Measurements from ENCODE around the gene ASXL1. TPM values are rescaled to one million over a fixed set of nuclear protein-coding genes. Genes with fewer than 3 reads are reported as not detected.

Gene ASXL1
- total and polyA plus RNA-seq, 9 of the 15 experiments (the other 6 are each of a cell fraction or from before 2014, with no cell fraction given) = 6.5 to 65.3 (median 32.3) TPM

DNA sequence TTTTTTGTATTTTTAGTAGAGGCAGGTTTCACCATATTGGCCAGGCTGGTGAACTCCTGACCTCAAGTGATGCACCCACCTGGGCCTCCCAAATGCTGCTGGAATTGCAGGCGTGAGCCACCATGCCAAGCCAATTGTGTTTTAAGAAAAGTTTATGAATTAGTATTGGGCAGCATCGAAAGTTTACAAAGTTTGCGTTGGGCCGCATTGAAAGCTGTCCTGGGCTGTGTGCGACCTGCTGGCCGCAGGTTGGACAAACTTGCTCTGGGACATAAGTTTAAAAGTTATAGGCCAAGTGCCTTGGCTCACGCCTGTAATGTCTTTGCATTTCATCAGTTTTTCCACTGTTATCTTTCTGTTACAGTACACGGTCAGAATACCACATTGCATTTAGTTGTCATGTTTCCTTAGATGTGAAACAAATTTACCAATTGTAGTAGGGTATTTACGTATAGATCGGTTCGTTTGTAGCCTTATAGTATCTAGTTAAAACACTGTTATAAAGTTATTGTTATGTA, 39.5 kb downstream of the ASXL1 start (continued):
- TF ChIP-seq RNF219 (CRISPR knock-in tag; IDR thresholded peaks at IDR 0.05) = no peak
- no peak; the same call in 1 of the 2 replicates for TF ChIP-seq TCFL5 (CRISPR knock-in tag; conservative IDR thresholded peaks at IDR 0.05)
- peak; percentile 27; the same call in 1 of the 2 replicates for TF ChIP-seq ZBTB17 (CRISPR knock-in tag; IDR thresholded peaks at IDR 0.05)
- TF ChIP-seq ARID4B (CRISPR knock-in tag; IDR thresholded peaks at IDR 0.05) = no peak
- TF ChIP-seq DIDO1 (tag; IDR thresholded peaks at IDR 0.05; ENCODE audit: low read depth) = no peak
- TF ChIP-seq ZNF766 (CRISPR knock-in tag; conservative IDR thresholded peaks at IDR 0.05) = peak; percentile 65; the same call in 1 of the 2 replicates
- peak; percentile 29 for TF ChIP-seq HNRNPLL (IDR thresholded peaks at IDR 0.05; ENCODE audit: low read depth, low read length, poor library complexity, severe bottlenecking)
- TF ChIP-seq, protein P1, sequence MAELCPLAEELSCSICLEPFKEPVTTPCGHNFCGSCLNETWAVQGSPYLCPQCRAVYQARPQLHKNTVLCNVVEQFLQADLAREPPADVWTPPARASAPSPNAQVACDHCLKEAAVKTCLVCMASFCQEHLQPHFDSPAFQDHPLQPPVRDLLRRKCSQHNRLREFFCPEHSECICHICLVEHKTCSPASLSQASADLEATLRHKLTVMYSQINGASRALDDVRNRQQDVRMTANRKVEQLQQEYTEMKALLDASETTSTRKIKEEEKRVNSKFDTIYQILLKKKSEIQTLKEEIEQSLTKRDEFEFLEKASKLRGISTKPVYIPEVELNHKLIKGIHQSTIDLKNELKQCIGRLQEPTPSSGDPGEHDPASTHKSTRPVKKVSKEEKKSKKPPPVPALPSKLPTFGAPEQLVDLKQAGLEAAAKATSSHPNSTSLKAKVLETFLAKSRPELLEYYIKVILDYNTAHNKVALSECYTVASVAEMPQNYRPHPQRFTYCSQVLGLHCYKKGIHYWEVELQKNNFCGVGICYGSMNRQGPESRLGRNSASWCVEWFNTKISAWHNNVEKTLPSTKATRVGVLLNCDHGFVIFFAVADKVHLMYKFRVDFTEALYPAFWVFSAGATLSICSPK (IDR thresholded peaks at IDR 0.05; ENCODE audit: borderline replicate concordance) = no peak
- no peak for TF ChIP-seq ZNF354B (CRISPR knock-in tag; IDR thresholded peaks at IDR 0.05)
- TF ChIP-seq JUND (IDR thresholded peaks at IDR 0.05; ENCODE audit: borderline replicate concordance, low read depth, low read length) = peak; percentile 68; the same call in 1 of the 2 replicates
- peak; percentile 78; the same call in 2 of the 3 replicates for TF ChIP-seq JUND (tag; IDR thresholded peaks at IDR 0.05; ENCODE audit: borderline replicate concordance, low read depth, low read length)
- TF ChIP-seq ESRRB (CRISPR knock-in tag; IDR thresholded peaks at IDR 0.05; ENCODE audit: borderline replicate concordance) = no peak
- no peak; the same call in 1 of the 2 replicates for TF ChIP-seq CBFA2T2 (conservative IDR thresholded peaks at IDR 0.05)
- TF ChIP-seq TBL1XR1 (IDR thresholded peaks at IDR 0.05; ENCODE audit: low read length in 2 of 2) = no peak
- 0 out of 4 replicates have a peak, but pooled peaks of 1 of the 2 experiments have one; percentile 43 for TF ChIP-seq TEAD1 (CRISPR knock-in tag; IDR thresholded peaks at IDR 0.05)
- TF ChIP-seq ZNF449 (CRISPR knock-in tag; IDR thresholded peaks at IDR 0.05) = peak; percentile 23; the same call in 1 of the 2 replicates
- no peak for TF ChIP-seq ZNF57 (CRISPR knock-in tag; IDR thresholded peaks at IDR 0.05)
